GM20000 (cell line): ENCODE measurements around the gene FAM81B.

Experiments used
- DNase-seq: peaks from one replicate; pipeline ENCODE4 v3.0.0; 2012; ENCODE audit warnings: low spot score
- TF ChIP-seq, protein P1 (sequence below): IDR thresholded peaks from 2 replicates; pipeline ENCODE4 v1.5.1; 2012; ENCODE audit warnings: mild to moderate bottlenecking, control low read depth; ENCODE audit errors: extremely low read depth, missing control alignments

Gene FAM81B

DNA sequence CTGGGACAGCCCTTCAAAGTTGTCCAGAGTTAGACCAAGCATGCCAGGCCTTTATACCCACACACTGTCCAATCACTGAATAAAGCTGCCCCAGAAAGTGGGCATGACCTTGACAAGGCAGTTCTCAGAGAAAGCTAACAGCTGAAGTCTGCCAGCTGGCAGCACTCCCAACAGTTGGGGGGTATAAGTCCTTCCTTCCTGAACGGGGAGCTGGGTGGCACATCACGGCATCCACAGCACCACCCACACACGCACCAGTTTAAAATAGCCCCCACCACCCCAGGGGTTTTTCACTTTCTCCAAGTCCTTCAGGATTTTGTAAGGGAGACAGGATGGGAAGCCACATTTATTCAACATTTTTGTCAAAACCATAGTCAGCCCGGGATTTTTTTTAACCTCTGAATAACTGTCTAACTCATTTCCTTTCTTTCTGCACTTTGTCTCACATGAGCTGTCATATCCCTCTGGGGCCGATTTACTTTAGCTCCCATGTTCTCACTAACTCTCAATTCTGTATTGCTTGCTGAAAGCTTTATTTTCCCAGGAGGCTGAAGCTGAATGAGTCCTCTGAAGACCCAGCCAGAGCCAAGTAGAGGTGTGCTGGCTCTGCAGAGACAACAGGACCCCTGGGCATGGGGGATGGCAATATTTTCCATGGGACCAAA lies 15.4 kb downstream of the FAM81B start:
- TF ChIP-seq, protein P1, sequence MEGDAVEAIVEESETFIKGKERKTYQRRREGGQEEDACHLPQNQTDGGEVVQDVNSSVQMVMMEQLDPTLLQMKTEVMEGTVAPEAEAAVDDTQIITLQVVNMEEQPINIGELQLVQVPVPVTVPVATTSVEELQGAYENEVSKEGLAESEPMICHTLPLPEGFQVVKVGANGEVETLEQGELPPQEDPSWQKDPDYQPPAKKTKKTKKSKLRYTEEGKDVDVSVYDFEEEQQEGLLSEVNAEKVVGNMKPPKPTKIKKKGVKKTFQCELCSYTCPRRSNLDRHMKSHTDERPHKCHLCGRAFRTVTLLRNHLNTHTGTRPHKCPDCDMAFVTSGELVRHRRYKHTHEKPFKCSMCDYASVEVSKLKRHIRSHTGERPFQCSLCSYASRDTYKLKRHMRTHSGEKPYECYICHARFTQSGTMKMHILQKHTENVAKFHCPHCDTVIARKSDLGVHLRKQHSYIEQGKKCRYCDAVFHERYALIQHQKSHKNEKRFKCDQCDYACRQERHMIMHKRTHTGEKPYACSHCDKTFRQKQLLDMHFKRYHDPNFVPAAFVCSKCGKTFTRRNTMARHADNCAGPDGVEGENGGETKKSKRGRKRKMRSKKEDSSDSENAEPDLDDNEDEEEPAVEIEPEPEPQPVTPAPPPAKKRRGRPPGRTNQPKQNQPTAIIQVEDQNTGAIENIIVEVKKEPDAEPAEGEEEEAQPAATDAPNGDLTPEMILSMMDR, result no peak
- no peak for DNase-seq

DNA sequence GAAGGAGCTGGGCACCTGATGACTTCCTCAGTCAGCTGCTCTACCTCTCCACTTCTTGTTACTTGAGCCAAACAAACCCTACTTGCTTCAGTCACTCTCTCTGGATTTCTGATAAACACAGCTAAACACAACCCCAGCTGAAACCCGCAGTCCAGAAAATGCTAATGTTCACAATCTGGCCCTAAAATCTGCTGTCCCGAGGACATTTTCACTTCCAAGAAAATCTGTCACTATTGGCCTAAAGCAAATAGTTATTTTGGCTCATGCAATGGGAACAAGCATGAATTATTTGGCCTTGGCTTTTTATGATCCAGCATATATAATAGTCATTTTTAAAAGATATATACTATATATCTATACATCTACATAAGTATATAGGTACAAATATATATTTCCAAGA lies 19.1 kb downstream of the FAM81B start:
- DNase-seq, result no peak
- TF ChIP-seq, protein P1, result no peak

DNA sequence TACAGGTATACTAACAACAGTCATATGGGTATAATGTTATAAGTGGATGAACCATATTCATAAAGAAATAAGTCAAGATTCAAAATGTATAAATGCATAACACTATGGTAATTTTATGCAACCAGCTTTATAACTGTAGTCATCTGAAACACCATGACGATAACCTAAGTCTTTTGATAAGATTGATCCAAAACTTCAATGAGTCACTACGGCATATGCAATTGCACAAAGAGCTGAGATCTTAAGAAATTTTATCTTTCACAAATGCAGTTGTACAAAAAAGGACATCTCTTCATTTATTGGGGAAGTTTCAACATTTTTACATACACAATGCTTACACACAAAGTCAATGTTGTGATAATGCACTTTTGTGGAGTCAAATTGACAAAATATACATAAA lies 20.3 kb downstream of the FAM81B start:
- TF ChIP-seq, protein P1, result no peak
- DNase-seq, result no peak

DNA sequence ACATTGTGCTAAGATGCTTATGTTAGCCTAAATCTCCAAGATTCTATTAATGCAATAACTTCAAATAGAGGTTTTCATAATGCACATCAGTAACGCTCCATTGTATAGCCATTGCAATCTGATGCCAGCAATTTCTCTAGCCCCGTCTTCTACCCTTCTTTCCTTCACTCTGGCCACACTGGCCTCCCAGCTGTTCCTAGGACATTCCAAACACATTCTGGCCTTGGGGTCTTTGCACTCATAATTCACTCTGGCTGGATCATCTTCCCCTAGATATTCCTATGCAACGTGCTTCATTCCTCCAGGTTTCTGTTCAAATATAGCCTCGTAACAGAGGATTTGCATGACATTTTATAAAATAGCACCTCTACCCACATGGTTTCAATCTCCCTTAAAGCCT lies 23.3 kb downstream of the FAM81B start:
- no peak for DNase-seq
- TF ChIP-seq, protein P1, result no peak

DNA sequence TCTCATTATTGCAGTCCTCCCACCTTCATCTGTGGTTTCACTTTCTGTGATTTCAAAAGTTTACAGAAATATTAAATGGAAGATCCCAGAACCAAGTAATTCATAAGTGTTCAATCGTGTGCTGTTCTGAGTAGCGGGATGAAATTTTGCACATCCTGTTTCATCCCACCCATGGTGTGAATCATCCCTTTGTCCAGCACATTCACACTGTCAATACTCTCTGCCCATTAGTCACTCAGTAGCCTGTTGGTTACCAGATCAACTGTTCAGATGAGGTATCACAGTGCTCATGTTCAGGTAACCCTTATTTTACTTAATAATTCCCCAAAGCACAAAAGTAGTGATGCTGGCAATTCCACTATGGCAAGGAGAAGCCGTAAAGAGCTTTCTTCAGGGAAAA lies 26.8 kb downstream of the FAM81B start:
- no peak for DNase-seq
- TF ChIP-seq, protein P1, result no peak

DNA sequence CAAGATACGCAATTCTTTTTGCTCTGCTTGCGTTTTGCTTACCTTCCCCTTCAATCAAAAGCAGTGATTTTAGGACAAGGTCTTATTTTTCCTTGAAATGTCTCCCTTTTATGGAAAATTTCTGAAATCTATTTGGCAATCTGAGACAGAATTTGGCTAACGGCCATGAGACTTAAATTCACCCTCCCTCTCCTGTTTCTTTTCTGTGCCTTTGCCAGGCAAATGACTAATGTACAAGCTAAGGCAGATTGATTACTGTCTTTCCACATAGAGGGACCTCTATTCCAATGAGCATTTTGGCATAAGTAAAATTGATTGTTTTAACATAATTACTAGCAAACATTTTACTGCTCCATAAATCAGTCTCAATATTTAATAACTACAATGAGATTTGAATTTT lies 31.7 kb downstream of the FAM81B start:
- no peak for DNase-seq

DNA sequence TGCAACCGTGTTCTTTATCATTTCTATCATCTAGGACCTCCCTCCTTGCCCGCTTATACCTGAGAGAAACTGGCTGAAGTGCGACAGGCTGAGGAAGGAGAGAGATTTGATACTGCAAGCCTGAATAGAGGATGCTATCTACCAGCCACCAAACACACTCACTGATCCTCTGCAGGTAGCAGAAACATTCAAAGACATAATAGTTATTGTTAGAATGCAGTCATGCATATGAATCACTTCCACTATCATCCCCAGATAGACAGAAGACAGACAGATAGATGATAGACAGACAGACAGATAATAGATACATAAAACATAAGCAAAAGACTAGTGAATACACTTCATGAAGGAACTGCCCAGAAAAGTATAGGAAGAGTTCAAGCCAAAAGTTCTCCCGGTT lies 32.9 kb downstream of the FAM81B start:
- TF ChIP-seq, protein P1, result no peak

More for the DNA sequence above, 31.7 kb downstream of the FAM81B start:
- TF ChIP-seq, protein P1, result no peak

More for the DNA sequence above, 32.9 kb downstream of the FAM81B start:
- DNase-seq, result no peak
